Stimulated activated naive CD8-positive, alpha-beta T cell treated with anti-CD3 and anti-CD28 coated beads, Interleukin-15, amount 100 ng/mL, for 72 hours (primary cell): ENCODE data around the gene IFFO2.

ENCODE experiments used
- ATAC-seq: fragments of 150-1000 bp; cut with Tn5 transposase; 2 replicates; pipeline ENCODE4 v1.10.0; 2021; ENCODE audit warnings: mild to moderate bottlenecking, moderate library complexity
- DNase-seq, 2 donors: peaks; one replicate each; pipeline ENCODE4 v3.0.0; 2021 to 2022
- H3K27ac Mint-ChIP-seq, 2 donors: one replicate each; pipeline ENCODE4 v1.8.0; 2022; ENCODE audit warnings: mild to moderate bottlenecking in 2 of 2, mixed read lengths in 2 of 2, moderate library complexity in 2 of 2
- H3K27me3 Mint-ChIP-seq: one replicate; pipeline ENCODE4 v1.8.0; 2022; ENCODE audit warnings: mixed read lengths
- H3K4me1 Mint-ChIP-seq: one replicate; pipeline ENCODE4 v1.8.0; 2022; ENCODE audit warnings: mild to moderate bottlenecking, mixed read lengths
- H3K4me3 Mint-ChIP-seq, 2 donors: one replicate each; pipeline ENCODE4 v1.8.0; 2022; ENCODE audit warnings: mild to moderate bottlenecking in 2 of 2, mixed read lengths in 2 of 2, moderate library complexity in 1 of 2
- H3K9me3 Mint-ChIP-seq, 2 donors: one replicate each; pipeline ENCODE4 v1.8.0; 2022; ENCODE audit warnings: mixed read lengths in 2 of 2

Gene IFFO2

DNA sequence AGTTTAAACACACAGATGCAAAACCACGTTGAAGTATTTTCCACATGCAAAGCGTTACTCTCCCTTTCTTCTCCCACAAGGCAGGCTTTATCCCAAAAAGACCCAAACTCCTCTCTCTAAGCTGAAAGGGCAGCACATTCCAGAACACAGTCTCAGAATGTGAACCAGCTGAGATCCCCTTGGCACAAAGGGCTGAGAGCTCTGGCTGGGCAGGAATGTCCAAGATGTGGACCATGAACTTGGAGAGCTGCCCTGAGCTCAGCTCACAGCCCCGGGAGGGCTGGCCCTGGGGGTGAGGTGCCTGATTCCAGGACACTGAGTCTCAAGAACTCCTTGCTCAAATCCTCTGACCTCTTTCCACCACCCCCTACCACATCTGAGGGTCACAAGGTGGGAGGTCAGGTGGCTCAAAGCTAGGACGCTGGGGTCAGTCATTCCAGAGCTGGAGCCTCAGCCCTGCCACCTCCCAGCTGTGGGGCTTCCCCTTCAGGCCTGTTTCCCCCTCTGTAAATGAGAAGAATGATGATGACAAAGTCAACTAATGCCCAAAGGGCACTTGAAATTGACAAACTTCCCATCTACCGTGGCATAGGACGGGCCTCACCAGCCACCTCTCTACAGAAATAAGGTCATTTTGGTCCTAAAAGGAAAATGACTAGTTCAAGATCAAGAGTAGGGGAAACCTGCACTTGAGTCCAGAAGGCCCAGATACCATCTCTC, 65.6 kb downstream of the IFFO2 start:
- no peaks in the 10 kb centered on the region for H3K27me3 Mint-ChIP-seq
- H3K4me1 Mint-ChIP-seq = no peaks in the 10 kb centered on the region
- H3K27ac Mint-ChIP-seq = no peak overlapping the region
- DNase-seq = no peak
- ATAC-seq = no peak
- no peaks in the 10 kb centered on the region for H3K9me3 Mint-ChIP-seq
- no peak overlapping the region for H3K4me3 Mint-ChIP-seq

DNA sequence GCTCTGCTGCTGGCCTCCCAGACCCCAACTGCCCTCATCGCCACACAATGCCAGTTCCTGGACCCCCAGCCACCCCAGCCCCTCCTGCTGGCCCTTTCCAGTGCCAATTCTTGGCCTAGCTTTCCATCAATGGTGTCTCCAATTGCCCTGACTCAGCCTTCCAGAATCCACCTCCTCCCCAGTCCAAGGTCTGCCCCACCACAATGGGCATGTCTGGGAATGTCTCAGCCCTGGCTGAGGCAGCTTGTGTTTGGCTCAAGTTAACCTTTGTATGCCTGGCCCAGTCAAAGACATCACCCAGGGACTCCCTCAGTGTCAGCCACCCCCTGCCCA, 70.5 kb downstream of the IFFO2 start:
- Mint-ChIP-seq H3K27me3 (no peaks in the 10 kb centered on the region), H3K4me3 (no peak overlapping the region), H3K9me3 (no peaks in the 10 kb centered on the region), H3K4me1 (no peaks in the 10 kb centered on the region), H3K27ac (no peak overlapping the region)
- no peak for ATAC-seq
- DNase-seq = no peak

DNA sequence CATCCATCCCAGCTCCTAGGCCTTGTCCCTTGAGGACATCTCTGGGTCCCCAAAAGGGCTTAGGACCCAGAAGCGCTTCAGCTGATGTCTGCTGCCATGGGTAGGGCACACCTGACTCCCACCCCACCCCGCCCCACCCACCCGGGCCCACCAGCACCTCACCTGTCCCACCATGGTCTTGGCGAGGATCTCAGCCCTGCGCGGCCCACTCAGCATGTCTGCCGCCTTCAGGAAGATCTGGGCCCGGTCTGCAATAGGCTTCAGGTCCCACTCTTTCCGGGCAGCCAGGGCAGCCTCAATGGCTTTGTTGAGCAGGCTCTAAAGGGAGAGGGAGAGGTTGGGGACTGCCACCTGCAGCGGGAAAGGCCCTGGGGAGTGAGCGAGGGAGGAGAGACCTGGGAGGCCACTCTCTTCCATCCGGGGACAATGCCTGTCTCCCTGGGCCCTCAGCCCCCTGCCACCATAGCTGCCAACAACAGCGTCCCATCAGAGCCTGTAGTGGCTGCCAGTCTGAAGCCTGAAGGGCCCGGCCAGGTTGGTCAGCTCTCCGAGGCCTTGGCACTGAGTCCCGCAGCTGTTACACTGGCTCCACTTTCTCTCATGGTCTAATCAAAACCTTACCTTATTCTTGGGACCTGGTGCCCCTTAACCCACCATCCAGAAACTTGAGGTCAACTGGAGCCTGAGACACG, 71.0 kb downstream of the IFFO2 start:
- ATAC-seq = no peak
- no peak for DNase-seq
- Mint-ChIP-seq H3K27ac (no peak overlapping the region), H3K9me3 (no peaks in the 10 kb centered on the region), H3K4me3 (no peak overlapping the region), H3K27me3 (no peaks in the 10 kb centered on the region), H3K4me1 (no peaks in the 10 kb centered on the region)

DNA sequence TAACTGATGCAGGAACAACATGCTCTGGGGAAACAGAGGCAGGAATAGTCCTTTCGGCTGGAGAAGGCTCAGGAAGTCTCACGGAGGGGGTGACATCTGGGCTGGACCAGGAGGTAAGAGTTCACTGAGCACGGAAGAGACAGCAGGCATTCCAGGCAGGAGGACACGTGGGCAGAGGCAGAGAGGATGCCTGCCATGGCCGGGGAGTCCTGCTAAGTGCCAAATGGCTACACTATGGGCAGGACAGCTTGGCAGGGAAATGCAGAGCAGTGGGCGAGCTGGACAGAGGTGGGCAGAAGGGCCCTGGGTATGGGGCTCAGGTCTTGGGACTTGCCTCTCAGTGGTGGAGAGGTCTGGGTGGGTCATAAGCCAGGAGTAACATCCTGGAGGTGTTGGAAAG, 71.7 kb downstream of the IFFO2 start:
- no peaks in the 10 kb centered on the region for H3K9me3 Mint-ChIP-seq
- no peak overlapping the region for H3K27ac Mint-ChIP-seq
- no peak for DNase-seq
- no peaks in the 10 kb centered on the region for H3K4me1 Mint-ChIP-seq
- ATAC-seq = no peak
- no peaks in the 10 kb centered on the region for H3K27me3 Mint-ChIP-seq
- no peak overlapping the region for H3K4me3 Mint-ChIP-seq

DNA sequence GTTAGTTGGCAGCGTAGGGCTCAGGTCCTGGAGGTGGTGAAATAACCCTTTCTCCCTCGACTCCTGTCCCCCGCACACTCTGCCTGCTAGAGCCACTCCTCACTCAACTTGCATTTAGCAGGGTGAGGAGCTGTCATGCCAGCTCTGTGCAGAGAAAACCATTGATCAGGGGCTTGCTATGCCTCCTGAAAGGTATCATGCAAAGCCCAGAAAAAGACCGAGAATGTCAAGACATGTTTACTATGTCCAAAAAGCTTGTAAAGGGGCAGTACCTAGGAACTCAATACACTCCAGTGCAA, 72.1 kb downstream of the IFFO2 start:
- DNase-seq (no peak), ATAC-seq (no peak)
- peak overlapping the region in 1 of 2 donors; percentile 48 for H3K27ac Mint-ChIP-seq
- no peaks in the 10 kb centered on the region for H3K27me3 Mint-ChIP-seq
- no peaks in the 10 kb centered on the region for H3K4me1 Mint-ChIP-seq
- H3K9me3 Mint-ChIP-seq = no peaks in the 10 kb centered on the region
- no peak overlapping the region for H3K4me3 Mint-ChIP-seq

DNA sequence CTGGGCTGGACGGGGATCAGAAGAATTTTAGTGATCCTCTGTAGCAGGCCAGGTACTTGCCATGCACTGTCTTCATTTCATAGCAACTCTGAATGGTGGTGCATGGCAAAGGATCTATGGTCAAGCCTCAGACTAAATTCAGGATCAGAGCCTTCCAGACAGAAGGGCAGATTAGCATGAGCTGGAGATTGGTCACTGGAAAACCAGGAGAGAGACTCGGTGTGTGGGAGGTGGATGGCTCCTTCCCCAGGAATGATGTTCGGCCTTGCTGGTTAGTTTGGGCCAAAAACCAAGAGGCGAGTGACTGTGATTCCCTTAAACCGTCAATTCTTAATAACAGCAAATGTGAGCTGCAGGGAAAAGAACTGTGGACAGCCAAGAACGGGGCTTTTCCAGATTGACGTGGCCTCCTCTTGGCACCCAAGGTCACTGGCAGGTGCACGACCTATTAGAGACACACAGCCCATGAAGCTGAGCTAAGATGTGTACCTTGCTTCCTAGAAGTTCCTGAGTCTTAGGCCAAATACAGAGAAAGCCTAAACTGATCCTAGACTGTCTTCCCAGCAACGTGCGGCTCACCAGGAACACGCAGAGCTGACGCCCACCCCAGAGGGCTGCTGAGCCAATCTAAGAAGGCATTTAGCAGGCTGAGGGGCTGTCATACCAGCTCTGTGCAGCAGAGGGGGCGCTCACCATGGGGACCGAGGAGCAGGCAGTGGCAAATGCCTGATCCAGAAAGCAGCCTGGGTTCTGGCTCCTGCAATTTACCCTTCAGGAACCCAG, 72.6 kb downstream of the IFFO2 start:
- no peaks in the 10 kb centered on the region for H3K9me3 Mint-ChIP-seq
- no peaks in the 10 kb centered on the region for H3K27me3 Mint-ChIP-seq
- DNase-seq (peak; percentile 64 to 66), ATAC-seq (peak; percentile 74)
- H3K4me1 Mint-ChIP-seq = no peaks in the 10 kb centered on the region
- no peak overlapping the region for H3K4me3 Mint-ChIP-seq
- peak overlapping the region in 1 of 2 donors; percentile 48 for H3K27ac Mint-ChIP-seq

DNA sequence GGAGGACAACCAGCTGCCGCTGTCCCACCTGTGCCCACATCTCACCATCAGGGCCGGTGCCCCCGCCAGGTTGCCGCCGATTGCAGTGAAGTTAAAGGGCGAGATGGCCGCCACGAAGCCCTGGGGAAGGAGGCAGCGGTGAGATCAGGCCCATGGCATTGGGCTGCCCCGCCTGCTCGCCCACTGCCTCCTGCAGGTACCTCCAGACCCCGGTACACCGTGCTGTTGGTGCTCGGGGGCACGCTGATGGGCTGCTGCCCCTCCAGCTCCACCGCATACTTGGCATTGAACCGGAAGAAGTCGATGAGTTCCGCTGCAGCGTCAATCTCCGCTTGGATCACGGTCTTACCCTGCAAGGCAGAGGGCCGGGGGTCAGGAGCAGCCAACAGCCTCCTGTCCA, 73.4 kb downstream of the IFFO2 start:
- H3K4me1 Mint-ChIP-seq = no peaks in the 10 kb centered on the region
- ATAC-seq (no peak), DNase-seq (no peak)
- no peaks in the 10 kb centered on the region for H3K27me3 Mint-ChIP-seq
- H3K27ac Mint-ChIP-seq = peak overlapping the region in 1 of 2 donors; percentile 52
- no peaks in the 10 kb centered on the region for H3K9me3 Mint-ChIP-seq
- H3K4me3 Mint-ChIP-seq = no peak overlapping the region

DNA sequence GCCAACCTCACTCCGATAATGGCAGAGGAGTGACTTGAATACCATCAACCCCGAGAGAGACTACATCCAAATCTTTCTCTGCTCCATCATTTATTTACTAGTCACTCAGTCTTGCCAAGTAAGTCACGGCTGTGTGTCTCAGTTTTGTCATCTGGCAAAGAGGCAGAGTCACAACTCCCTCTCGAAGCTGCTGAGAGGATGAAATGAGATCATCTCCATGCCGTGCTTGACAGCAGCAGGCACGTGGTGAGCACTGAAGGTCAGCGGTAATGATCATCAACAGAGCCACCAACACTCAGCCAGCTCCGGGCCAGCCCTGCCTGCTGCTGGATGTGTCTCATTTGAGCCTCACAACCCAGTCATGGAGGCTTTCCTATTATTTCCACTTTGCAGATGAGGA, 74.0 kb downstream of the IFFO2 start:
- H3K4me1 Mint-ChIP-seq = no peaks in the 10 kb centered on the region
- no peaks in the 10 kb centered on the region for H3K9me3 Mint-ChIP-seq
- ATAC-seq = no peak
- no peaks in the 10 kb centered on the region for H3K27me3 Mint-ChIP-seq
- no peak overlapping the region for H3K27ac Mint-ChIP-seq
- no peak for DNase-seq
- H3K4me3 Mint-ChIP-seq = no peak overlapping the region

DNA sequence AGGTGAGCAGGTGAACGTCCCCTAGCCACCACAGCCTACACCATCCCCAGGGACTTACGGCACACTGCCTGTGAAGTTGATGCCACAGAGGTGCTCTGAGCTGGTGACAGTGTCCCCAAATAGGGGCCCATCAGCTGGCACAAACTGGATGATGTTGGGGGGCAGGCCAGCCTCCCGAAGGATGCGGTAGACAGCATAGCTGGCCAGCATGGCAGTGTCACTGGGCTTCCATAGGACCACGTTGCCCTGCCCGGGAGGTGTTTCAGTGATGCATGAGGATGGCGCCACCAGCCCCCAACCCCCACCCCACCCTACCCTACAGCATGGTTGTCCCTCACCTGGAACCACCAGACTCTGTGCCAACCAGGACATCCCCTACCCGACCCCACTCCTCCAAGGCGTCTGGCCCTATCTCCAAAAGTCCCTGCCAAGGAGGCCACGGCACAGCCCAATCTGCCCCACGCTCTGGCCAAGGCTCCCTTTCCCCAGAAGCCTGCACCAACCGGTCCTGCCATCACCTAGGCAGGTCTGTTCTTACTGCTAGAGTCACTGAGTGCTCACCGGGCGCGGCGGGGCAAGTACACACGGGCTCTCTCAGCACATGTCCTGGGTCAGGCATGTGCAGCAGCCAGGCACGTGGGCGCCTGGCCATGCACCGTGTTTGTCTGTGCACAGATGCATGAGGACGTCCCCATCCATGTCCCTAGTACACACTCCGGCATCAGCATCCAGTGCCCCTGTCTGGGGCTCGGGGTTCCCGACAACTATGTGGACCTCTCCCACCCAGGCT, 74.6 kb downstream of the IFFO2 start:
- Mint-ChIP-seq H3K27ac (no peak overlapping the region), H3K9me3 (no peaks in the 10 kb centered on the region), H3K4me3 (no peak overlapping the region), H3K27me3 (no peaks in the 10 kb centered on the region), H3K4me1 (no peaks in the 10 kb centered on the region)
- ATAC-seq (no peak), DNase-seq (no peak)

DNA sequence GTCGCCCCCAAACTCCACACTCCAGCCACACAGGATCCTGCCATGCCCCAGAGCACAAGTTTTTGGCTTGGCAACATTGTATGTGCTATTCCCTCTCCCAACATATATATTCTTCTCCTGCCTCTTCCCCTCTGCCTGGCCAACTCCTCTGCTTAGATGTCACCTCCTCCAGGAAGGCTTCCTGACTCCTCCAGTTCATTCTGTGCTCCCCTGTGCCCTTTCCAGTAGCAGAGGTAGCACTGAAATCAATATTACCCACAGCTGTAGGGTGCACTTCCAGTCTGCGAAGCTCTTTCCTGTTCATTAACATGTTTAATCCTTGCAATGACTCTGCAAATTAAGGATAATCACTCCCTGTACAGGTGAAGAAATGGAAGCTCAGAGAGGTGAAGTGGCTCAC, 75.3 kb downstream of the IFFO2 start:
- no peaks in the 10 kb centered on the region for H3K4me1 Mint-ChIP-seq
- no peak overlapping the region for H3K4me3 Mint-ChIP-seq
- H3K9me3 Mint-ChIP-seq = no peaks in the 10 kb centered on the region
- no peak for DNase-seq
- ATAC-seq = no peak
- H3K27me3 Mint-ChIP-seq = no peaks in the 10 kb centered on the region
- peak overlapping the region in 1 of 2 donors; percentile 7 for H3K27ac Mint-ChIP-seq

DNA sequence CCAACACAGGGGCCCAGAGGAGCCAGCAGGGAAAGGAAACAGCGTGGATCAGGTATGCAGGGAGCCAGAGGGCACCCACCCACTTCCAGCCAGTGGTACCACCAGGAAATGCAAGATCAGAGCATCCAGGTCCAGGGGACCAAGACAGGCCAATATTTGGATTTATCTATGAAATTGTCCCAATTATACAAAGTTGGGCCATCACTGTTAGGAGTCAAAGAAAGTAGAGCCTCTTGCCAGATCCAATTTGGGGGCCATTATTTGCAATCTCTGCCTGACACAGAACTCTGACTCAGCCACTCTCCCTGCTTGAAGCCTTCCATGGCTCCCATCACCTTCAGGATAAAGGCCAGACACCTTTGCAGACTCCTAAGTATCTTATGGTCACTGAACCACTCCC, 75.9 kb downstream of the IFFO2 start:
- DNase-seq (no peak), ATAC-seq (no peak)
- Mint-ChIP-seq H3K4me1 (no peaks in the 10 kb centered on the region), H3K9me3 (no peaks in the 10 kb centered on the region), H3K27me3 (no peaks in the 10 kb centered on the region), H3K4me3 (no peak overlapping the region), H3K27ac (no peak overlapping the region)

DNA sequence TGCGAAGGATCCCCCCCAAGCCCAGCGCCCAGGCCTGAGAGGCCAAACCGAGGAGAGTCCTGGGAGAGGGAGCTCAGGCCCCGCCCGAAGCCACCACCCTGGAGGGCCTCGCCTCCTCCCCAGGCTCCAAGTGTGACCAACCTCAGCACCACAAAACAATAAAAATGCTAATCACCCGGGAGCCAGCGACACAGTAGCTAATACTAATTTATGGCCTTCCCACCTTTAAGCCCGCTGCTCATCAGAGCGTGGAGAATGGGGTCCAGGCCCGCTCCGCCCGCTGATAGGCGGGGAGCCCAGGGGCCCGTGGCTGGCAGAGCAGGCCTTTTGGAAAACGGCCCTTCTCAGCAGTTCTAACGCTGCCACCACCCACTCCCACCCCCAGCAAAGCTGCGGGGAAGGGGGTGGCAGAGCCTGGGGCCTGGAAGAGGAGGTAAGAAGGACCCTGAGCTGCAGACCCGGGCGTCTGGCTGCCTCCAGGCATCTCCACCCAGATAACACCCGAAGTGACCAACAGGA, 76.6 kb downstream of the IFFO2 start:
- no peaks in the 10 kb centered on the region for H3K27me3 Mint-ChIP-seq
- no peaks in the 10 kb centered on the region for H3K4me1 Mint-ChIP-seq
- no peak overlapping the region for H3K27ac Mint-ChIP-seq
- no peak for DNase-seq
- ATAC-seq = no peak
- no peaks in the 10 kb centered on the region for H3K9me3 Mint-ChIP-seq
- no peak overlapping the region for H3K4me3 Mint-ChIP-seq

DNA sequence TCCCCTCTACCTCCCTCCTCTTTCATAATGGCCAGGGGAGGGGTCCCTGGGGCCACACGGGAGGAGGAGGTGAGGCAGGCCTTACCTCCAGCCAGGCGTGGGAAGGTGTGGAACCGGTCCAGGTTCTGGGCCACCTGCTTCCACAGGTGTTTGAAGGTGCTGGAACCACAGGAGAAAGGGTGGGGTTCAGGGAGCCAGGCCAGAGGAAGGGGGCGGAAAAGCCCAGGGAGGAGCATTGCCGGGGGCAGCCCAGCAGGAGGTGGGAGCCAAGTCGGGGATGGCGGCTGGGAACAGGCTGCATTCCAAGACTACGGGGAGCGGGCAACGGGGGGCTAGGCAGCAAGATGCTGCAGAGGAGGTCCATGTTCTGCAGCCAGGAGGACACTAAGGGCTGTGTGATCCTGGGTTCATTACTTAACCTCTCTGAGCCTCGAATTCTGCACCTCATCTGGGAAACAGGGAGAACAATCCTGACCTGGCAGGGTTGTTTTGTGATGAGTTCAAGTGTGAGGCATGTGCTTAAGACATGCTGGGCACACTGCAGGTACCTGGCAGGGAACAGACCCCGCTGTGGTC, 77.2 kb downstream of the IFFO2 start:
- H3K9me3 Mint-ChIP-seq = no peaks in the 10 kb centered on the region
- no peaks in the 10 kb centered on the region for H3K27me3 Mint-ChIP-seq
- ATAC-seq (no peak), DNase-seq (no peak)
- H3K4me1 Mint-ChIP-seq = no peaks in the 10 kb centered on the region
- no peak overlapping the region for H3K27ac Mint-ChIP-seq
- no peak overlapping the region for H3K4me3 Mint-ChIP-seq

DNA sequence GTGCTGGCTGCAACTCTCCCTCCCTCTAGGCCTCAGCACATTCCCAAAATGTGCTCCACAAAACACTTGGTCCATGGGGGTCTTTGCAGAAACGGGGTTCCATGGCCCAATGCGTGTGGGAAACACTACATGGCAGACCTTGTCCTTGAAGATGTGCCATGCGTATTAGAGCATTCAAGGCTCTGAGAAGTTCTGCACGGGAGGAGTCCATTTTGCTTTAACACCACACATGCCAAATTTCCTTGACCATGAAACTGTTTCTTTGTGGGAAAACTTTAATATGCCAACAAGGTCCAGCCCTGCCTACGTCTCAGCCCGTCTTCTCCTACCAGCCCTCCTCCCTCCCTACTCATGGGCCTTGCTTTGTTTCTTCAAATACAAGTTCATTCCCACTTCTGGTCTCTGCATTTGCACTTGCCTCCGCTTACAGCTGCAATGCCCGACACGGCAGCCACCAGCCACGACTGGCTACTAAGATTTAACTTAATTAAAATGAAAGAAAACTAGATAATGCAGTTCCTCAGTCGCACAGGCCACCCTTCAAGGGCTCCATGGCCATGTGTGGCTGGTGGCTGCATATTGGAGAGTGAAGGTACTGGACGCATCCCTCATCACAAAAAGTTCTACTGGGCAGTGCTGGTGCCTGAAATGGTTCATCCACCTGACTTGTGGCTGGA, 77.8 kb downstream of the IFFO2 start:
- Mint-ChIP-seq H3K9me3 (no peaks in the 10 kb centered on the region), H3K4me3 (no peak overlapping the region), H3K4me1 (no peaks in the 10 kb centered on the region), H3K27me3 (no peaks in the 10 kb centered on the region), H3K27ac (no peak overlapping the region)
- no peak for ATAC-seq
- no peak for DNase-seq

DNA sequence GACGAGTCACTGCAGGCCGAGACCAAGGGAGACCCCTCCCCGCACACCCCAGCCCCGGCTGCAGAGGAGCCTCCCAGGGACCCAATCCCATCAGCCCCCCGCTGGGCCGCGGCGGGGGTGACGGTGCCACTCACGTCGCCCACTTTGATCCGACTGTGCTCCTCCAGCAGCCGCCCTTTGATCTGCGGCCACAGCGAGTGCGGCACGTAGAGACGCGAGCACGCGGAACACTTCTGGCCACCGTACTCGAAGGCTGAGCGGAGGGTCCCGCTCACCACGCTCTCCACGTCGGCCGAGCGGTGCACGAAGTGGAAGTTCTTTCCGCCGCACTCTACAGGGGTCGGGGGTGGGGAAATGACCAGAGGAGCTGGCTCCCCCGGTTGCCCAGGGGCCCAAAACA, 79.2 kb downstream of the IFFO2 start:
- no peak for DNase-seq
- Mint-ChIP-seq H3K27me3 (no peaks in the 10 kb centered on the region), H3K4me1 (no peaks in the 10 kb centered on the region), H3K4me3 (no peak overlapping the region), H3K9me3 (no peaks in the 10 kb centered on the region), H3K27ac (no peak overlapping the region)
- no peak for ATAC-seq
